Fibroblast of mammary gland (primary cell): Measurements from ENCODE around the gene KIF26A.

Experiments
- DNase-seq: peaks from one replicate; pipeline ENCODE4 v3.0.0-alpha.2; 2010; ENCODE audit warnings: low read depth
- H3K4me3 ChIP-seq: 2 replicates; pipeline ENCODE4 v1.5.1; 2011; ENCODE audit warnings: low read depth, mild to moderate bottlenecking, low read length, moderate library complexity; ENCODE audit not compliant: control insufficient read depth
- CTCF ChIP-seq: conservative IDR thresholded peaks from 2 replicates; pipeline ENCODE4 v1.5.1; 2011; ENCODE audit warnings: low read depth, low read length, inconsistent platforms; ENCODE audit not compliant: control insufficient read depth, insufficient read depth

Gene KIF26A

DNA sequence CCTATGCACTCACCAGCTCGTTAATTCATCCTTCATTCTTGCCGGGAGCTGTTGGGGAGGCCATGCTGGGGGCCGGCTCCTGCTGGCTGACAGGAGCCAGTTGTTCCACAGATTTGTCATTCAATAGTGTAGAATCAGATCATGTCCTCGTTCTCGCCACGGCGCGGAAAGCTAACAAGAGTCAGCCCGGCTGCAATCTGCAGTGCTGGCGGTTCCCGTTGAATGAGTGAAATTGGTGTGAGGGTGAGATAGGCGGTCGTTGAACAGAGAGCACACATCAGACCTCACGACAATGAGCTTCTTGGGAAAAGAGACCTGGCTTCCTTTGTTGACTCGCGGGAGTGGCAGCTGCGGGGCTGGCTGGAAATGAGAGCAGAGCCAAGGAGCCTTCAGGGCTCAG, 57.5 kb downstream of the KIF26A start:
- no peak for DNase-seq
- no peak for TF ChIP-seq CTCF

DNA sequence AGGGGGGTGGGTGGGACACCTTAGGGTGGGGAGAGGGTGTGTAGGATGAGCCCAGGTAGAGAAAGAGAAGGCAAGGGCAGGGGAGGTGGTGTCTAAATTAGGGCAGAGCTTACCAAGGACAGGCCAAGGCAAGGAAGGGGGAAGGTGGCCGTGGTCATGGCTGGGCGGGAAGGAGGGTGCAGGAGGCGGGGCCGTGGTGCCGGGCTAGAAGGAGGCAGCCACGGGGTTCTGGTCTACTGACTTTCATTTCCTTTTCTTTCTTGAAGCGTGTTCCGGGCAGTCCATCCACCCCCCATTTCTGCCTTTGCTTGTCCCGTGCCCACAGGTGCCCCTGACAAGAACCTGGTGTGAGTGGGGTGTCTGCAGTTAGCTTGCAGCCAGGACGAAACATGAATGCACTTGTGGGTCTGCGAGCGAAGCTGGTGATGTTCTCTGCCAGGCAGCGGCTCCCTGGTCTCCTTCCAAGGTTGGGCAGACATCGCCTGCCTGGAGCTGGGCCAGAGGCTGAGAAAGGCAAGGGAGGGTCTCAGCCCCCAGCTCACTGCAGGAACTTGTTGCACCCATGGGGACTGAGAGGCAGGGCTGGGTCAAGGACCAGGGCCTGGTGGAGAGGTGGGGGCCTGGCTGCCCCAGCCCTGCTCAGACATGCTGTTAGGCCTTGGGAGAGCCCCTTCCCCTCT, 58.2 kb downstream of the KIF26A start:
- no peak for TF ChIP-seq CTCF
- no peak for DNase-seq
- H3K4me3 ChIP-seq, result no peak overlapping the region

More for the DNA sequence above, 57.5 kb downstream of the KIF26A start:
- H3K4me3 ChIP-seq, result no peak overlapping the region

- no peak for DNase-seq
- no peak for TF ChIP-seq CTCF
- no peak overlapping the region for H3K4me3 ChIP-seq
Measured at GRCh38 chr14:104197449-104198247, 59.3 kb downstream of the KIF26A start.

DNA sequence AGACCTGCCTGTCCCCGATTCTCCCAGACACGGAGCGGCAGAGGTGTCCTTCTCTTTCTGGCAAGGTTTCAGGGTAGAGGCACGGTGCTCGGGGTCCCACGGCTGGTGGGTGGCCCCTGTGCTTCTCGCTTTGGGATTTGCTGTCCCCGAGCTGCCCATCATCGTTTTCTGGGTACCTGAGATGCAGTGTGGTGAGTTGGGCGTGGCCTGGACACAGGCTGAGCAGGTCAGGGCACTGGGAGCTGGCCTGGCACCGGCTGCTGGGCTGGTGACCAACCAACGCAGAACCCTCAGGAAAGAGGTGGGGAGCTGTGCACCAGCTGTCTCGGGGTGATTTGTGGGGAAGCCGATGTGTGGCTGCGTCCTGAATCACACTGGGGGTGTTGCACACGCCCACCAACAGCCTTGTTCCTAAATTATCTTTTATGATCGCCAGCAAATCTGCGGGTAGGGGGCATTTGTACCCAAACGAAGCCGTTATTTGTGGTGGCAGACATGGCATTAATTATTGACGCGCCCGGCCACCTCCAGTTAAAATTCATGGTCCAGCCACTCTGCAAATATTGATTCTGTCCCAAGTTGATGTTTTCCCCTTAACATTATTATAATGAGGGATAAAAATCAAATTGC, 61.0 kb downstream of the KIF26A start:
- H3K4me3 ChIP-seq, result no peak overlapping the region
- no peak for TF ChIP-seq CTCF
- no peak for DNase-seq

DNA sequence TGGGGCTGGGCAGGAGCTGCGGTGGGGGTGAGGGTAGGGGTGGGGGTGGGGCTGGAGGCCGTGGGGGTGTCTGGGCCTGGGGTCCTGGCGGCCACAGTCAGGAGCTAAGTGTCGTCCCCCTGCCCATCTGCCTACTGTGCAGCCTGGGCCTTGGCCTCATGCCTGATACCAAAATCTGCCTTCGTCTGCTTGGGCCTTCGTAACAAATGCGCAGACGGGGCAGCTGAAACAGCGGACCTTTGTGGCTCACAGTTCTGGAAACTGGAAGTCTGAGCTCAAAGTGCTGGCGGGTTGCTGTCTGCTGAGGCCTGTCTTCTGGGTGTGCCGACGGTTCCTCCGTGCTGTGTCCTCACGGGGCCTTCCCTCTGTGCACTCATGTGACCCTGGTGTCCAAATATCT, 61.7 kb downstream of the KIF26A start:
- DNase-seq, result no peak
- TF ChIP-seq CTCF, result no peak
- no peak overlapping the region for H3K4me3 ChIP-seq

- no peak for DNase-seq
- no peak overlapping the region for H3K4me3 ChIP-seq
- no peak for TF ChIP-seq CTCF
Measured at GRCh38 chr14:104200591-104200990, 62.2 kb downstream of the KIF26A start.
